Astrocyte of the spinal cord (primary cell): ENCODE results near the gene PGRMC1.
"Not testable (repeated sequence)": the region's sequence is repeated elsewhere in the genome, so short reads cannot be mapped to it uniquely, and the experiment has no call there.

ENCODE experiments used
- DNase-seq: peaks from one replicate; pipeline ENCODE4 v3.0.0; 2011; ENCODE audit warnings: low read depth, low spot score
- H3K4me3 ChIP-seq: 2 replicates; pipeline ENCODE4 v1.5.1; 2011; ENCODE audit warnings: low read depth, mild to moderate bottlenecking, low read length, moderate library complexity
- CTCF ChIP-seq: IDR thresholded peaks from 2 replicates; pipeline ENCODE4 v1.5.1; 2012; ENCODE audit warnings: low read depth, mild to moderate bottlenecking, low read length, inconsistent platforms
- in situ Hi-C: cut with HindIII; loops from 2 replicates; pipeline ENCODE4 v1.10.0; 2017; ENCODE audit warnings: low sequenced_read_pairs

Gene PGRMC1

GRCh38 chrX:119272882-119273419, 36.9 kb downstream of the PGRMC1 start:
- no peak for DNase-seq
- in situ Hi-C loops: no loop called here
- no peak overlapping the region for H3K4me3 ChIP-seq
- no peak for TF ChIP-seq CTCF

GRCh38 chrX:119273420-119274192, 37.5 kb downstream of the PGRMC1 start:
- DNase-seq: peak; percentile 40
- in situ Hi-C loops: no loop called here
- peak; percentile 37 for TF ChIP-seq CTCF
- H3K4me3 ChIP-seq: no peak overlapping the region

- DNase-seq, in situ Hi-C loops, H3K4me3 ChIP-seq: not testable (repeated sequence)
Measured at GRCh38 chrX:119282347-119282746, 46.3 kb downstream of the PGRMC1 start.

GRCh38 chrX:119288890-119289393, 52.9 kb downstream of the PGRMC1 start:
- in situ Hi-C loops: no loop called here
- no peak for DNase-seq
- no peak for TF ChIP-seq CTCF
- no peak overlapping the region for H3K4me3 ChIP-seq

GRCh38 chrX:119290476-119290875, 54.4 kb downstream of the PGRMC1 start:
- no peak for DNase-seq
- no peak overlapping the region for H3K4me3 ChIP-seq
- no peak for TF ChIP-seq CTCF
- in situ Hi-C loops: no loop called here

GRCh38 chrX:119291246-119291645, 55.2 kb downstream of the PGRMC1 start:
- H3K4me3 ChIP-seq, in situ Hi-C loops, DNase-seq: not testable (repeated sequence)

GRCh38 chrX:119292445-119292844, 56.4 kb downstream of the PGRMC1 start:
- no peak overlapping the region for H3K4me3 ChIP-seq
- no peak for DNase-seq
- no peak for TF ChIP-seq CTCF
- in situ Hi-C loops: no loop called here
